Astrocyte of the spinal cord (primary cell): ENCODE measurements around the gene ZXDB.
A peak's percentile ranks its signal among the peaks of the same experiment; 100 is the strongest.

ENCODE experiments used
- DNase-seq: peaks from one replicate; pipeline ENCODE4 v3.0.0; 2011; ENCODE audit warnings: low read depth, low spot score
- H3K4me3 ChIP-seq: 2 replicates; pipeline ENCODE4 v1.5.1; 2011; ENCODE audit warnings: low read depth, mild to moderate bottlenecking, low read length, moderate library complexity
- CTCF ChIP-seq: IDR thresholded peaks from 2 replicates; pipeline ENCODE4 v1.5.1; 2012; ENCODE audit warnings: low read depth, mild to moderate bottlenecking, low read length, inconsistent platforms
- in situ Hi-C: cut with HindIII; loops from 2 replicates; pipeline ENCODE4 v1.10.0; 2017; ENCODE audit warnings: low sequenced_read_pairs

The ZXDB gene

GRCh38 chrX:57640674-57641016 lies 48.8 kb downstream of the ZXDB start:
- TF ChIP-seq CTCF = no peak
- in situ Hi-C loops = no loop called here

GRCh38 chrX:57641338-57641737 lies 49.5 kb downstream of the ZXDB start:
- DNase-seq = no peak
- in situ Hi-C loops = no loop called here
- no peak overlapping the region for H3K4me3 ChIP-seq
- TF ChIP-seq CTCF = no peak

More at GRCh38 chrX:57640674-57641016, 48.8 kb downstream of the ZXDB start:
- DNase-seq = no peak
- H3K4me3 ChIP-seq = no peak overlapping the region

GRCh38 chrX:57643698-57644097 lies 51.9 kb downstream of the ZXDB start:
- peak; percentile 0 for DNase-seq
- H3K4me3 ChIP-seq = no peak overlapping the region
- no peak for TF ChIP-seq CTCF
- in situ Hi-C loops = no loop called here

GRCh38 chrX:57647020-57647419 lies 55.2 kb downstream of the ZXDB start:
- in situ Hi-C loops = no loop called here
- TF ChIP-seq CTCF = no peak

More at GRCh38 chrX:57647020-57647419, 55.2 kb downstream of the ZXDB start:
- no peak overlapping the region for H3K4me3 ChIP-seq
- DNase-seq = no peak
